H9 (cell line): ENCODE results near the gene ZAP70. TPM values are rescaled to one million over a fixed set of nuclear protein-coding genes. Genes with fewer than 3 reads are reported as not detected.

Source experiments
- DNase-seq: peaks from one replicate; pipeline ENCODE4 v3.0.0-alpha.2; 2017
- H2AFZ ChIP-seq: one replicate; pipeline ENCODE4 v1.6.1; 2013; ENCODE audit warnings: mild to moderate bottlenecking, low read length, control low read depth, moderate library complexity
- H2AK5ac ChIP-seq: 2 replicates; pipeline ENCODE4 v1.6.1; 2013; ENCODE audit warnings: low read length, control low read depth, mixed read lengths; ENCODE audit not compliant: insufficient read length
- H2BK120ac ChIP-seq: one replicate; pipeline ENCODE4 v1.6.1; 2013; ENCODE audit warnings: low read depth, mild to moderate bottlenecking, low read length, control low read depth, inconsistent platforms; ENCODE audit not compliant: poor library complexity, severe bottlenecking
- H2BK12ac ChIP-seq: 2 replicates; pipeline ENCODE4 v1.6.1; 2013; ENCODE audit warnings: low read length, control low read depth, mixed read lengths, low read depth; ENCODE audit not compliant: insufficient read length
- H2BK15ac ChIP-seq: 2 replicates; pipeline ENCODE4 v1.6.1; 2013; ENCODE audit warnings: low read depth, low read length, control low read depth
- H2BK20ac ChIP-seq: one replicate; pipeline ENCODE4 v1.6.1; 2013; ENCODE audit warnings: low read depth, mild to moderate bottlenecking, low read length, control low read depth, inconsistent platforms; ENCODE audit not compliant: poor library complexity, severe bottlenecking
- H2BK5ac ChIP-seq: 2 replicates; pipeline ENCODE4 v1.6.1; 2013; ENCODE audit warnings: low read length, control low read depth, mixed read lengths; ENCODE audit not compliant: insufficient read length
- H3K14ac ChIP-seq: 2 replicates; pipeline ENCODE4 v1.6.1; 2013; ENCODE audit warnings: low read length, control low read depth; ENCODE audit not compliant: insufficient read depth
- H3K18ac ChIP-seq: 2 replicates; pipeline ENCODE4 v1.6.1; 2013; ENCODE audit warnings: low read depth, mild to moderate bottlenecking, mixed read lengths, low read length, control low read depth; ENCODE audit not compliant: insufficient read length
- H3K23ac ChIP-seq: 2 replicates; pipeline ENCODE4 v1.6.1; 2013; ENCODE audit warnings: low read length, control low read depth, mixed read lengths, low read depth; ENCODE audit not compliant: insufficient read length
- H3K23me2 ChIP-seq: 2 replicates; pipeline ENCODE4 v1.6.1; 2013; ENCODE audit warnings: low read depth, mild to moderate bottlenecking, mixed read lengths, low read length, control low read depth; ENCODE audit not compliant: insufficient read length, poor library complexity, severe bottlenecking
- H3K27ac ChIP-seq: 2 replicates; pipeline ENCODE4 v1.5.1; 2013; ENCODE audit warnings: low read length, control low read depth, mixed read lengths, low read depth; ENCODE audit not compliant: insufficient read length
- H3K27me3 ChIP-seq: 2 replicates; pipeline ENCODE4 v1.6.1; 2013; ENCODE audit warnings: low read length, control low read depth, inconsistent platforms; ENCODE audit not compliant: insufficient read depth
- H3K4ac ChIP-seq: 2 replicates; pipeline ENCODE4 v1.6.1; 2013; ENCODE audit warnings: low read depth, mild to moderate bottlenecking, control low read depth, inconsistent platforms, low read length, moderate library complexity
- H3K4me1 ChIP-seq: 2 replicates; pipeline ENCODE4 v1.6.1; 2013; ENCODE audit warnings: low read length, control low read depth, inconsistent platforms; ENCODE audit not compliant: insufficient read depth
- H3K4me2 ChIP-seq: 2 replicates; pipeline ENCODE4 v1.6.1; 2013; ENCODE audit warnings: low read length, control low read depth, mixed read lengths; ENCODE audit not compliant: insufficient read length, insufficient read depth
- H3K56ac ChIP-seq: 2 replicates; pipeline ENCODE4 v1.6.1; 2013; ENCODE audit warnings: low read depth, mild to moderate bottlenecking, mixed read lengths, low read length, control low read depth; ENCODE audit not compliant: insufficient read length
- H3K79me1 ChIP-seq: 2 replicates; pipeline ENCODE4 v1.6.1; 2013; ENCODE audit warnings: low read depth, mild to moderate bottlenecking, moderate library complexity, low read length, control low read depth, inconsistent platforms; ENCODE audit not compliant: insufficient read depth, poor library complexity, severe bottlenecking
- H3K79me2 ChIP-seq: 2 replicates; pipeline ENCODE4 v1.6.1; 2013; ENCODE audit warnings: low read length, control low read depth, inconsistent platforms; ENCODE audit not compliant: insufficient read depth
- H3K9ac ChIP-seq: 2 replicates; pipeline ENCODE4 v1.6.1; 2013; ENCODE audit warnings: low read length, control low read depth, mixed read lengths; ENCODE audit not compliant: insufficient read length; ENCODE audit errors: extremely low read depth
- H3K9me3 ChIP-seq: one replicate; pipeline ENCODE4 v1.6.1; 2013; ENCODE audit warnings: low read depth, low read length, inconsistent platforms; ENCODE audit not compliant: control insufficient read depth
- H3T11ph ChIP-seq: one replicate; pipeline ENCODE4 v1.6.1; 2013; ENCODE audit warnings: mild to moderate bottlenecking, low read length, control low read depth, inconsistent platforms
- H4K20me1 ChIP-seq: one replicate; pipeline ENCODE4 v1.6.1; 2013; ENCODE audit not compliant: control insufficient read depth, insufficient read length, insufficient read depth
- H4K5ac ChIP-seq: 2 replicates; pipeline ENCODE4 v1.6.1; 2013; ENCODE audit warnings: low read depth, mild to moderate bottlenecking, mixed read lengths, low read length, control low read depth; ENCODE audit not compliant: insufficient read length
- H4K8ac ChIP-seq: replicated peaks from 2 replicates; pipeline ENCODE4 v1.6.1; 2013; ENCODE audit warnings: low read length, control low read depth, mixed read lengths, low read depth; ENCODE audit not compliant: insufficient read length
- H4K91ac ChIP-seq: 2 replicates; pipeline ENCODE4 v1.6.1; 2013; ENCODE audit warnings: low read depth, mild to moderate bottlenecking, moderate library complexity, mixed read lengths, low read length, control low read depth; ENCODE audit not compliant: insufficient read length
- H3K27ac Mint-ChIP-seq, 3 experiments: 2 replicates in 2 of 3; 3 replicates in 1 of 3; pipeline ENCODE4 v1.8.0; 2020 to 2021; ENCODE audit warnings: mixed read lengths in 3 of 3, mild to moderate bottlenecking in 1 of 3, moderate library complexity in 1 of 3
- H3K27me3 Mint-ChIP-seq: 2 replicates; pipeline ENCODE4 v1.8.0; 2021; ENCODE audit warnings: low read depth, mild to moderate bottlenecking, moderate library complexity, mixed read lengths
- H3K36me3 Mint-ChIP-seq, 3 experiments: 2 replicates in 2 of 3; 3 replicates in 1 of 3; pipeline ENCODE4 v1.8.0; 2020 to 2021; ENCODE audit warnings: low read depth in 3 of 3, mixed read lengths in 3 of 3; ENCODE audit not compliant: insufficient read depth in 1 of 3
- H3K4me1 Mint-ChIP-seq, 2 experiments: 2 replicates each; pipeline ENCODE4 v1.8.0; 2020; ENCODE audit warnings: mixed read lengths in 2 of 2
- H3K4me3 Mint-ChIP-seq, 2 experiments: 2 replicates in 1 of 2; 3 replicates in 1 of 2; pipeline ENCODE4 v1.8.0; 2020 to 2021; ENCODE audit warnings: mild to moderate bottlenecking in 2 of 2, mixed read lengths in 2 of 2, moderate library complexity in 1 of 2
- H3K9me3 Mint-ChIP-seq, 2 experiments: 2 replicates in 1 of 2; 3 replicates in 1 of 2; pipeline ENCODE4 v1.8.0; 2020; ENCODE audit warnings: mild to moderate bottlenecking in 2 of 2, mixed read lengths in 2 of 2, moderate library complexity in 1 of 2
- WGBS: extraction: QIAGEN DNeasy Blood & Tissue Kit; methylation state at CpG from one replicate; pipeline ENCODE4 v1.1.7; 2013; ENCODE audit warnings: missing lambda C conversion rate, low lambda C conversion rate, mixed read lengths; ENCODE audit not compliant: insufficient read length; ENCODE audit errors: extremely low coverage; 5-methylcytosine and 5-hydroxymethylcytosine counted together
- total RNA-seq: library from RNA; stranded (reverse); gene quantifications from 2 replicates; pipeline ENCODE4 v1.2.1, GENCODE V29; 2021
- TF ChIP-seq, protein P1 (sequence below): fragments of 200-600 bp; sonication (generic); conservative IDR thresholded peaks from 3 replicates; pipeline ENCODE4 v1.8.0; 2021; ENCODE audit warnings: antibody characterized with exemption, mild to moderate bottlenecking

ZAP70 gene
- total RNA-seq, 1 experiment from 2014 or later: 0.24 TPM

DNA sequence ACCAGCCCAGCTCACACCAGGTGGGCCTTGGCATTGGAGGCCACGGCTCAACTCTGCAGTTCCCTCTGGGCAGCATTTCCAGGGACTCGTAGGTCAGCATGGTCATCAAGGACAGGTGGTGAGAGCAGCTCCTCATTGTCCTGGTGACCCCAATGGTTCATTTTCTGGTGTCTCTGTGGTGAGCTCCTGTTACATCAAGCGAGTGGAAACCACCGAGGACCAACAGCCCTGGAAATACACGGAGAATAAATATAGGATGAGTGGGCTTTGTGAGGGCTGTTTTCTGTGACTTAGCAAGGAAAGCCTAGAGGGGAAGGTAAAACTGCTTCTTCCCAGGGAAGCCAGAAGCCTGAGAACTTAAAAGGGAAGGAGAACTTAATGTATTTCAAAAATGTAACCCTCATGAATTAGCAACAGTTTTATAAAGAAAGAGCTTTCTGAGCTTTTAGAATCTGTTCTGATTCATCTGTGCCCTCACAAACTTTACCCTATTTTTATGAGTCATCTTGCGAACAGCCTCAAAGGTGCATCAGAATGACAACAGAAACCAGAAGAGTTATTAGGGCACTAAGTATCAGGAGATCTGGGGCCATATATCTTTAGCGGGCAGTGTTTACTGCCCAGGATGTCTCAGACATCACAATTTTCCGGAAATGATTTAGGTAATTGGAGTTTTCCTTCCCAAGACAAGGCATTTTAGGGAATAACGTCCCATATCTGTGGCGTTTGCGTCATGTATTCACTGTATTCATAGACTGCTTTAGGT lies 25.1 kb upstream of the ZAP70 start:
- H3K36me3 Mint-ChIP-seq: peaks cover 0 to 3% (median 0%) of the 10 kb centered on the region in 3 experiments; a peak in 1 of 7 replicates
- Histone ChIP-seq H3K27ac (no peak overlapping the region), H3K4ac (no peak overlapping the region), H2AFZ (no peak overlapping the region), H3K9ac (no peak overlapping the region), H3K4me1 (no peaks in the 10 kb centered on the region), H3K56ac (no peak overlapping the region), H3K18ac (no peak overlapping the region), H2BK15ac (no peak overlapping the region), H3K27me3 (no peaks in the 10 kb centered on the region), H3K4me2 (no peak overlapping the region), H3T11ph (no peak overlapping the region), H4K20me1 (no peaks in the 10 kb centered on the region), H2BK12ac (no peak overlapping the region), H2AK5ac (no peak overlapping the region), H3K23me2 (no peaks in the 10 kb centered on the region), H3K9me3 (no peaks in the 10 kb centered on the region), H4K91ac (no peak overlapping the region), H3K14ac (no peak overlapping the region), H3K79me2 (no peaks in the 10 kb centered on the region), H3K79me1 (no peaks in the 10 kb centered on the region), H2BK20ac (no peak overlapping the region), H2BK5ac (no peak overlapping the region), H2BK120ac (no peak overlapping the region), H4K8ac (no peak overlapping the region), H4K5ac (no peak overlapping the region), H3K23ac (no peak overlapping the region)
- DNase-seq: no peak
- TF ChIP-seq, protein P1, sequence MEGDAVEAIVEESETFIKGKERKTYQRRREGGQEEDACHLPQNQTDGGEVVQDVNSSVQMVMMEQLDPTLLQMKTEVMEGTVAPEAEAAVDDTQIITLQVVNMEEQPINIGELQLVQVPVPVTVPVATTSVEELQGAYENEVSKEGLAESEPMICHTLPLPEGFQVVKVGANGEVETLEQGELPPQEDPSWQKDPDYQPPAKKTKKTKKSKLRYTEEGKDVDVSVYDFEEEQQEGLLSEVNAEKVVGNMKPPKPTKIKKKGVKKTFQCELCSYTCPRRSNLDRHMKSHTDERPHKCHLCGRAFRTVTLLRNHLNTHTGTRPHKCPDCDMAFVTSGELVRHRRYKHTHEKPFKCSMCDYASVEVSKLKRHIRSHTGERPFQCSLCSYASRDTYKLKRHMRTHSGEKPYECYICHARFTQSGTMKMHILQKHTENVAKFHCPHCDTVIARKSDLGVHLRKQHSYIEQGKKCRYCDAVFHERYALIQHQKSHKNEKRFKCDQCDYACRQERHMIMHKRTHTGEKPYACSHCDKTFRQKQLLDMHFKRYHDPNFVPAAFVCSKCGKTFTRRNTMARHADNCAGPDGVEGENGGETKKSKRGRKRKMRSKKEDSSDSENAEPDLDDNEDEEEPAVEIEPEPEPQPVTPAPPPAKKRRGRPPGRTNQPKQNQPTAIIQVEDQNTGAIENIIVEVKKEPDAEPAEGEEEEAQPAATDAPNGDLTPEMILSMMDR: no peak
- H3K27me3 Mint-ChIP-seq: no peaks in the 10 kb centered on the region
- H3K27ac Mint-ChIP-seq: no peak overlapping the region
- H3K4me1 Mint-ChIP-seq: peaks cover 17 to 19% of the 10 kb centered on the region in 2 experiments
- no peak overlapping the region for H3K4me3 Mint-ChIP-seq
- H3K9me3 Mint-ChIP-seq: peaks cover 3 to 4% of the 10 kb centered on the region in 2 experiments; a peak in 3 of 5 replicates
- no CpG with 5 or more reads among the region's 11 CpGs for WGBS
